G401.6 (cell line): Measurements from ENCODE around the gene RAB29.

Experiments
- FAIRE-seq: peaks from 2 replicates; lab custom pipeline; 2012; peaks lifted over from hg19 to GRCh38; lab: Jason Lieb, UNC

RAB29 gene

GRCh38 chr1:205719762-205720161 is 55.5 kb downstream of the RAB29 start:
- FAIRE-seq: no peak

GRCh38 chr1:205719015-205719414 is 56.3 kb downstream of the RAB29 start:
- FAIRE-seq: no peak
